Stimulated activated CD4-positive, alpha-beta T cell treated with anti-CD3 and anti-CD28 coated beads, TNF-alpha, amount 100 ng/mL, for 4 hours (primary cell): ENCODE data around the gene RGS17.
A peak's percentile ranks its signal among the peaks of the same experiment; 100 is the strongest.
"Not testable (repeated sequence)": the region's sequence is repeated elsewhere in the genome, so short reads cannot be mapped to it uniquely, and the experiment has no call there.

Experiments
- DNase-seq, 3 experiments: peaks; one replicate each; pipeline ENCODE4 v3.0.0-alpha.2; 2020; ENCODE audit warnings: low read depth in 3 of 3

The RGS17 gene

DNA sequence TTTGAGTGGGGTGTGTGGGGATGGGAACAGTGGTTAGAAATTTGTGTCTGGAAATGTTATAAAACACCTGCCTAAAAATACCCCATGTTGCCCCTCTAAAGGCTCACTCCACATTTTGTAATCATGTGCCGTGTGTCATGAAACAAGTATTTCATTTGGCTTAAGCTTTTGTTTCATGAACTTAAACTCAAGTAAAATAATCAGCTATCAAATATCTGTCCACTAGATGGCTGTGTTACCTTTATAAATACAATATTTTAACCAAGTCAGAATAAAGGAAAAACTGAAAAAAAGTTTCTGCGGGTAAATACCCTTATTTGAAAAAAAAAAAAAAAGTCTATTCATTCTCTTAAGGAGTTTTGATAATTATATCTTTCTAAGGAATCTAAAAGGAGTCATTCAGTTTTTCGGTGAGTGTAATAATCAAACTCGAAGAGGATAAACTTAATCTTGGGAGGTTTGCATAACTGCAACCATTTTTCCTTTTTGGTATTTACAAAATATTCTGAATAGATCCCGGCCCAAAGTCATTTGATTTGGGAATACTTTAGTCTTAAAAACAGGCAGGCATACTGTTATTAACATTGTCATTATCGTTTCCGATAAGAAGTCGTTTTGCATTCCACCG lies 98.7 kb downstream of the RGS17 start:
- no peak for DNase-seq

DNA sequence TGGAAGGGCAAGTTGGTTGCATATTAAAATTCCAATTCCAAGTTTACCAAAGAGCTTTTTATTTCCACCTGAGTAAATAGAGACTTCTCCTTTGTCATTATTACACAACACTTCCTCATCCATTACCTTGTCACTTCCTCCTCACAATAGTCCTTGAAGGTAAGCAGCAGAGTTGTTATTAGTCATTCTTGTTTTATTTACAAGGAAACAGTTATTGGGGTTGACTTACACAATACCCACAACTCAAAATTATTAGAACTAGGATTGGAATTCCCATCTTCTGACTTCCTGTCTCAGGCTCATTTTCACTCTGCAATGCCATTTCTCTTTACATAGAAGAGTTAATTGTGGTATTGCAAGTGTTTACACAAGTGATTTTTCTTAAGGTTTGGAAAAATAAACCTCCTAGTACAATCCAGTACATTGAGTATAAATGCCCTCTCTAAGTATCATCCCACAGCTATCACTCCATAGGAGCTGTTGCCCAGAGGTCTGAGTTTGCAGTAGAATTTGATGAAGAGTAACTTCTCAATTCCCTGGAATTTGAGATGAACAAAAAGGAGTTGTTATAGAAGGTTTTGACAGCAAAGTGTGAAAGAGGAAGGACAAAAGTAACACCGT lies 99.6 kb downstream of the RGS17 start:
- no peak for DNase-seq

DNA sequence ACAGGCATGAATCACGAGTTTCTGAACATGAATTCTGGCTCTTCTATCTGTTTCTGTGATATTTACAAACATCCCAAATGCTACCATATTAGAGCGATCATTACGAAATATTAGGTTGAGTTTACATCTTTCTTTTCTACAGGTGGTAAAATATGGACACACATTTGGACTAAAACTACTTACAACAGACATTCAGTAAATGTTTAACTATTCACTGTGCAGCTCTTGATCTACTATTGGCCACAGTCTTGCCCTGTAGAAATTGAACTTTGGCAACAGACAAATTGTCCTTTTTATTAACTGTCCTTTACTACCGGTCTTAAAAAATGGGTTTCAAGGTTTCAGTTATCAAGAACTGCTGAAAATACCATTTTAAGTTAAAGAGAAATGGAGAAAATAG lies 102.1 kb downstream of the RGS17 start:
- no peak for DNase-seq

DNA sequence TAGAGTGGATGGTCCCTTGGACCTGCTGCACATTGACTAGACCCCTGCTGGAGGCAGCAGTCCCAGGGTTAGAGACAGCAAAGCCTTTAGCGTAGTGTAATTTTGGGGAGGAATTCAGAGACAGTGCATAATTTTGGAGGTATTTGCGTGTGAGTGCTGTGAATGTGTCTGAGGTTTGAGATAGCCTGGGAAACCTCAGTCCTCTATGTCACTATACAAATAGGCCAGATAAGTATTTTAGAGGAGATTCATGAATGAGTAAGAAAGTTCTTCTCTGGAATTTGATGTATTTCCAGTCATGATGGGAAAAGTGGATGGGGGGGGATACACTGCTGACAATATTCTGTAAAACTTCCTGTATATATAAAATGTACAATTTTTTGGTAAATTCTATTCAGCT lies 102.8 kb downstream of the RGS17 start:
- no peak for DNase-seq

DNA sequence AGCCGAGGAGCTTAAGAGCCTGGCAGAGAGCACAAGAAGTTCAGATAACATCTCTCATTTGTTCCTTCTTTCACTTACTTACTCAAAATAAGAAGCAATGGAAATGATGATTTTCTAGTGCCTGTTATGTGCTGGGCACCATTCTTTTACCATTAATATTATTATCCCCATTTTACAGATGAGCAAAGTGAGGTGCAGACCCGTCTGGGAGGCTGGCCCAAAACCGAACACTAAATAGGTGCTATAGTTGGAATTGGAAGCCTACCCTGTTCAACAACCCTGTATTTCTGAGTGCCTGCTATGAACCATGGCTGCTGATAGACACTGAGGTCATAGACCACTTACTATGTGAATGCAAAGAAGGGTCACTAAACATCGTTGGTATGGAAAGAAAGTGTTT lies 103.6 kb downstream of the RGS17 start:
- DNase-seq = no peak

DNA sequence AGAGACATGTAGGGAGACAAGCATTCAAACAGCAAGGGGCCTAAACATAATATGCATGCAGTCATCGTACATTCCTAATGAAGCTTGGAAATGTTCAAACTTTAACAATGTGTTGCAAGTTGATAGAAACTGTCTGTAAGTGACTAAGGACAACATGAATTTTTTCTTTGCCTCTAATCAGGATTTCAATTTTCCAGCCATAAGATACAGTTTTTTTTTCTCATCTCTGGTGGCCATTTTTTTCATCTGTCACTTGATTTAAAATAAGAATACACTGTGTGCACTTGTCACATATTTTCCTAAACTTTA lies 106.4 kb downstream of the RGS17 start:
- DNase-seq = no peak

DNA sequence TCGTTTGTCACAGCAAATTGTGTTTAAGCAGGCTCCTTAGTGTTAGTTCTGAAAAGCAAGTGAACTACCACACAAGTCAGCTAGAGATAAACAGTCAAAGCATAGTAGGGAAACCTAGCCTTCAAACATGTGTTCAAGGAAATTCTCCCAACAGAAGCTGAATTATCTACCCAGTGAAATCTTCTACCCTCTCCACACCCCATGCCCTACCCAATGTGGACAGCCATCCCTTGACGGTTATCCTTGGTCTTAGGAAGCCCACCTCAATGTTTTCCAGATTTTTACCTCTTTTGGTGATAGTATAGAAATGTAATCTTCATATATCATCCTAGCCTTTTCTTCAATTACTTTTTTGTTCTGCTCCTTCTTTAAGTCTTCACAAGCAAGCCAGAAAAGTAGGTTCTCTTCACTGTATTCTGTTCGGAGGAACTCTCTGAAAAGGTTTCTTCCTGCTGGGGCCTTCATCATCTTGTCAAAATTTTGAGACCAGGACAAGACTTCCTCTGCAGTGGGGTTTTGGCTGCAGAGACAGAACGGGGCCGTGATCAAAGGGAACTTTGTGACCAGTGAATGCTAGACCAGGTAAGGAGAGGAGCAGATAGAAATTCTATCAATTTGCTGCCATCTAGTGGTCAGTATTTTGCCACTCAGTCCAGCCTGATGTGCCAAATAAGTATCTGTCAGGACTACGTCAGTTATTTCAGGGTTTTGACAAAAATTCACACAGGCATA lies 106.9 kb downstream of the RGS17 start:
- peak in 1 of 3 experiments; percentile 5 for DNase-seq

DNA sequence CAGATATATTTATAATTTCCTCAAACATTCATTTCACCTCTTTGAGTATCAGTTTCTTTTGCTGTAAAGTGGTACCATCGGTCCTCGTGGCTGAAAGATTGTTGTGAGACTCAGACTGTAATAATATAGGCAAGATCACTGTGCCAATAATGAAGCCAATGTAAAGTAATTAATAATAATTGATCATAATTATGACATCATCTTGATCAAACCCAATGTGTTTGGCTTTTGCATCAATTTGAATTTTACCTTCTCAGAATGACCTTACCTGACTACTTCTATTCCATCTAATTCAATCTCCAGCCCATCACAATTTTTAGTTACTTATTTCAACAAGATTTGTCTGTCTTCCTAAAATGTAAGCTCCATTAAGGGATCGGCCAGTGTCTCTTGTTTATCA lies 112.7 kb downstream of the RGS17 start:
- DNase-seq = no peak

DNA sequence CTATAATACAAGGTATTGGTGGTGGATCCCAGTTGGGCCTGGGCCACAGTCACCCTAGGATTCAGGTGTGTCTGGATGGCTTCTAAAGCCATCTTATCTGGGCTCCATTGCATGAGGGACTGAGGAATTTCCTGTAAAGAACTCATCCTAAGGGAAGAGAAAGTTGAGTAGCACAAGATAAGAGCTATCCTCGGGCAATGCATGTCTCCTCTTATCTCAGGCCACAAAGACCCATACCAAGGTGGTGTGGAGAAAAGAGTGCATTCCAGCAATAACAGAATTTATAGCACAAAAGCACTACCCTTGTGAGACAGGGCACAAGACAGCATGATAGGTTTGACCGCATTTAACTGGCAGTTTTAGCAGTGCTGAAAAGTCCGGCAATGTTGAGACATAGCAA lies 114.2 kb downstream of the RGS17 start:
- DNase-seq = no peak

DNA sequence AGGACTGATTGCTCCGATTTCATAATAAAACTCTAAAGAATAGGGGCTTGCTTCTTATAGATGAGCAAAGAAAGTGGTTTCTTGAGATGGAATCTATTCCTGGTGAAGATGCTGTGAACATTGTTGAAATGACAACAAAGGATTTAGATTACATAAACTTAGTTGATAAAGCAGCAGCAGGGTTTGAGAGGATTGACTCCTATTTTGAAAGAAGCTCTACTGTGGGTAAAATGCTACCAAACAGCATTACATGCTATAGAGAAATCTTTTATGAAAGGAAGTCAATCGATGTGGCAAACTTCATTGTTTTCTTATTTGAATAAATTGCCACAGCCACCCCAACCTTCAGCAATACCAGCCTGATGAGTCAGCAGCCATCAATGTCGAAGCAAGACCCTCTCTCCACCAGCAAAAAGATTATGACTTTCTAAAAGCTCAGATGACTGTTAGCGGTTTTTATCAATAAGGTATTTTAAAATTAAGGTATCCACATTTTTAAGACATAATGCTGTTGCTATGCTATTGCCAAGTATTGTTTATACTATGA lies 115.9 kb downstream of the RGS17 start:
- DNase-seq = no peak

DNA sequence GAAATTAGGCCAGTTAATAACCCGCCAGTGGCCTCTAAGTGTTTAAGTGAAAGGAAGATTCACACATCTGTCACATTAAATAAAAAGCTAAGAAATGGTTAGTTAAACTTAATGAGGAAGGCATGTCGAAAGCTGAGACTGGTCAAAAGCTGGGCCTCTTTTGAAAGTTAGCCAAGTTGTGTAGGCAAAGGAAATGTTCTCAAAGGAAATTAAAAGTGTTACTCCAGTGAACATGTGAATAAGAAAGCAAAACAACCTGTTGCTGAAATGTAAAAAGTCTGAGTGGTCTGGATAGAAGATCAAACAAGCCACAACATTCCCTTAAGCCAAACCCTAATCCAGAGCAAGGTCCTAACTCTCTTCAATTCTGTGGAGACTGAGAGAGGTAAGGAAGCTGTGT lies 117.6 kb downstream of the RGS17 start:
- DNase-seq = no peak

DNA sequence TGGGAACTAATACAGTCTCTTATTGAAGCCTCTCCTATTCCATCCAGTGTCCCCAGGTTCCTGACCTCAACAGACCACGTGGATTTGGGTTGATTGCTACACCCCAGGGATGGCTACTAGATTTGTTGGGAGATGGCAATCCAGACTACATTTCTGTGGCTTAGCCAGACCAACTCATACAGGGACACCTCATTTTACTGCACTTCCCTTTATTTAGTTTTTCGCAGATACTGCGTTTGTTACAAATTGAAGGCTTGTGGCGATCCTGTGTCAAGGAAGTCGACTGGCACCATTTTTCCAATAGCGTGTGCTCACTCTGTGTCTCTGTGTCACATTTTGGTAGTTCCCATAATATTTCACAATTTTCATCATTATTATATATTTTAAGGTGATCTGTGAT lies 118.2 kb downstream of the RGS17 start:
- no peak for DNase-seq

DNA sequence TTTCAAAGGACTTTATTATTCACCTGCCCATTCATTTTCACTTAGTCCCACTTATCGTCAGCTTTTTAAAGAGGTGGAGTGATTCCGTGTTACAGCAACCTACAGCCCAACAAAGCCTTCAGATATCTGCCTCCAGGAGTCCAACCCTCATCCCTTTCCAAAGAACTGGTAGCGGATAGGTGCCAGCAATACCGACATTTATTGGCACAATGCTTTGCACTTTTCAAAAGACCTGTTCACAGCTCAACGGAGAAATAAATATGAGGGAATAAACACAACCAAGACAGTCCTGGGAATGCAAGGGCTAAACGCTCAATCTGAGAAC lies 127.8 kb downstream of the RGS17 start:
- no peak for DNase-seq

DNA sequence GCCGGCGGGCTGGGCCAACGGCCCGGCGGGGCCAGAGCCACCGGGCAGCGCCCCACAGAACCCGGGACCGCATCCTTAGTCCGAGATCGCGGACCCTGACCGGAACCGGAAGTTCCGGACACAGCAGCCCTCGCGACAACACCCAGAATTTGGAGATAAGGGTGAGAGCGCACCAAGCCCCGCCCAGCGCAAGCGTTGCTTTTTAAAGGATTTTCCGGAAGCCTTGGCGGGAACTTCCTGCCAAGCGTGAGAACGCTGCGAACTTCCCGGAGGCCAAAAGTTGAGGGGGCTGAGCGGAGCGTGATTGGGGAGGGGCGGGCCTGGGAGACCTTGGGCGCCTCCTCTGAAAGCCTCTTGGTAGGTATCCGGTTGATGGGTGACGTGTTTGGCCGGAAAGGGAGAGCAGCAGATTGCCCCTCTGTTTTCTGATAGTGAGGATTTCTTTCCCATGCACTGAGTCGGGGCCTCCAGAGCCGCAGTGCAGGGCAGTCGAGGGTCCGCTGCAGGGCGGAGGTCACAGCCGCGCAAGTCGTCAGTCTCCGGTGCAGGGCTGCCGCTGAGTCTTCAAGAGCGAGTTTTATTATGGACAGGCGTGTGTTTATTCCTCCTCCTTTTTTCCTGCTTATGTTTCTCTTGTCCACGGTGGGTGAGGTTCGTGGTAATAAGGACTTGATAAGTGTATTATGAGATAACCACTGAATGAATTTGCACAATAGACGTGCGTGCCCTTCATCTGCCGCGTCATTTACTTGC lies 128.3 kb downstream of the RGS17 start, which contains the start of gene MTRF1L:
Gene MTRF1L (minus strand): TSS at position 97 of the 753 bp plus-strand sequence. CDS start 24 bp downstream, at position 73.
- peak; percentile 70 to 72 (median 70) for DNase-seq

DNA sequence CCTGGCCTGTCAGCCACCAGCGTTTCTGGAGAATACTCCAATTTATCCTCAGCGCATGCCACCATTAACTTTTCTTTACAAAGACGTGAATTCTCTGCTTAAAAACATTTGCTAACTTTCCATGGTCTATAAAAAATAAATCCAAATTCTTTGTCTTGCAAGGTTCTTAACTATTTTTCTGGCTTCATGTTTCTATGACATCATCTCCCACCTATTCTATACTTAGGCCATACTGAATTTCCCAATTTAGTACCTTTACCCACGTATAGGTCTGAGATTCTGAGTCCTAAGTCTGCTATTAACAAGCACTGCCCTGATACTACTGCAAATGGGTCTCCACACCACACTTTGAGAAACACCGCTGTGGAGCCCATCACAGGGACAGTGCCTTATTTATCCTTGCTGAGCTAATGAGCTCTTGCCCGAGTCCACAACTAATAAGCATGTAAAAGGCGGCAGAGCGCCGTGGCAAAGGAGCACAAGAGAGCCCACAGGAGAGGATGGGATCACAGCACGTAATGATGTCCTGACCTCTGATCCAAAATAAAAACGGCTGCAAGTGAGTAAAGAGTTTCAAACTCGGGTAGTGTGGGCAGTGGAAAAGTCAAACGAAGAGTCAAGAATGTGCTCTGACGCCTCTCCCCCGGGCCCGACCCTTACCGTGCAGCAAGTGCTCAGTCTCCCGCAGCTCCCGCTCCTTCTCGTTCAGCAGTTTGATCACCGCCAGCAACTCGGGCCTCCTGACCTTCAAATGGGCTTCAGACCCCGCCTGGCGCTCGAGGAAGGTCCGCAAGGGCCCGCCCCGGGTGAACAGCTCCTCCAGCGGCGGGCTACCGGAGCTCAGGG lies 129.1 kb downstream of the RGS17 start:
- DNase-seq = no peak

DNA sequence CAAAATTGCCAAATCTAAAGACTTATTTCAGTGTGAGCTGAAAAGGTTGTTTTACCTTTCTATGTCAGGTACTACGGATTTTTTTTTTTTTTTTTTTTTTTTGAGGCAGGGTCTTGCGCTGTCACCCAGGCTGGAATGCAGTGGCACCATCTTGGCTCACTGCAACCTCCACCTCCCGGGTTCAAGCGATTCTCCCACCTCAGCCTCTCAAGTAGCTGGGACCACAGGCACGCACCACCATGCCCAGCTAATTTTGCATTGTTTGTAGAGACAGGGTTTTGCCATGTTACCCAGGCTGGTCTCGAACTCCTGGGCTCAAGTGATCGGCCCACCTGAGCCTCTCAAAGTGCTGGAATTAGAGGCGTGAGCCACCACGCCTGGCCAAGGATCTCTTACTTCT lies 130.3 kb downstream of the RGS17 start:
- DNase-seq = not testable (repeated sequence)

DNA sequence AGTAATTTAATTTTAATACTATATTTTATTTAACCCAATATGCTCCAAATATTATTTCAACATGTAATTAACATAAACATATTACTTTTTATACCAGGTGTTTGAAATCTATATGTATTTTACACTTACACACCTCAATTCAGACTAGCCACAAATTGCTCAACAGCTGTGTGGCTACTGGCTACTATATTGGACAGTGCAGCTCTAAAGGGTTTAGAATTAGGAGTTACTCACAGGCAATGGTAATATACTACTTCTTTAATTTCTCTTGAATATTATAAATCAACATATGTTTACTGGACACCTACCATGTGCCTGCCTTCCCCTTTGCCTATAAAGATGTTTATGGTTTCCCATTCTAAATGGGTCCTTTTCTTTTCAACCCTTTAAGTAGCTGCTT lies 130.8 kb downstream of the RGS17 start:
- DNase-seq = no peak

DNA sequence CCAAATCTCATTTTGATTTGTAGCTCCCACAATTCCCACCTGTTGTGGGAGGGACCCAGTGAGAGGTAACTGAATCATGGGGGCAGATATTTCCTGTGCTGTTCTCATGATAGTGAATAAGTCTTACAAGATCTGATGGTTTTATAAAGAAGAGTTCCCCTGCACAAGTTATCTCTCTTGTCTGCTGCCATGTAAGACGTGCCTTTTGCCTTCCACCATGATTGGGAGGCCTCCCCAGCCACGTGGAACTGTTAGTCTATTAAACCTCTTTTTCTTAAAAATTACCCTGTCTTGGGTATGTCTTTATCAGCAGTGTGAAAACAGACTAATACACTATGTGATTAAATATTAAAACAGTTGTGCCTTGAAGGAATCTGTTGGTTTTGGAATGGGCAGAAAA lies 131.5 kb downstream of the RGS17 start:
- DNase-seq = not testable (repeated sequence)

DNA sequence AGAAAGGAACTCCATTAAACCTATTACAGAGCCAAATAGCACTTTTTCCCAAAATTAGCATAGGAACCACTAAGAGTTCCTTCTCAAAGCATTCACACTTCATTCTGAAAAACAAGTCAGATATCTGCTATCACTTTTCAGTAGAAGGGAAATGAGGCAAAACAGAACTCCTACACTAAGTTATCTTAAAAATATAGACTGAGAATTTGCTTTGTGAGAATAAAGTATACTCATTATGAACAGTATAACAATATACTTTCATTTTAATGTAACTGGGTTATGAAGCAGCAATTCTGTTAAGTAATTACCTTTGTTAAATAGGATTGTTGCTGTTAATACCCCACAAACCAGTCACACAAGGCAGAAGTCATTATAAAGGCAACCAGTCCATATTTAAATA lies 137.2 kb downstream of the RGS17 start:
- no peak for DNase-seq

DNA sequence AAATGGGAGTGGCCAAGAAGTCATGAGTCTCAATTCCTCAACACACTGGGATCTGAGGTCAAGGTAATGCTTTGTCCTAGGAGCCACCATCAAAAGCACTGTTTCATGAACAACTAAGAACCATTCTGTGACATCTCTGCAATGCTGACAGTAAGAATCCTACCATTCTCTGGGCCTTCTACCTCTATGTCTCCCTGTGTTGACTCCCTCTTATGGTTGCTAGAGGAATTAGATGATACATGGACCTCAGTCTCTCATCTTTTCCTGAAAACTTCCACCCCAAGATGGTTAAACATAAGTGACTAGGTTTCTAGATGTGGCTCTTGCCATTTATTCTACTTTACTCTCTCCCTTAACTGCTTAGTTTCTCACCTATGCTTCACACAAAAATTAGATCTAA lies 137.7 kb downstream of the RGS17 start:
- no peak for DNase-seq

DNA sequence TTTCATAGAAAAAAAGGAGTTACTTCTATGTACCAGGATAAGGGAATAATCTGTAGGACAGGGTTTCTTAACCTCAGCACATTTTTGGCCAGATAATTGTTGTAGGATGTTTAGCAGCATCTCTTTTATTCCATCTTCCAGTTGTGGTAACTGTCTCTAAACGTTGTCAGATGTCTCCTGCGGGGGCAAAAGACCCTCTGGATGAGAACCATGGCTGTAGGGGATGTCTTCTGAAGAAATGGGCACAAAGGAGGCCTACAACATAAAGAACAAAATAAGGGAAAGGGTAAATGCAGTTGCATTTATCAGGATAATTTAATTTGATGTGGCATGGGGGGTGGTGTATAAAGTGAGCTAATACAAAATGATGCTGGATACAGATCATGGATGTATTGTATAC lies 144.1 kb downstream of the RGS17 start:
- no peak for DNase-seq

DNA sequence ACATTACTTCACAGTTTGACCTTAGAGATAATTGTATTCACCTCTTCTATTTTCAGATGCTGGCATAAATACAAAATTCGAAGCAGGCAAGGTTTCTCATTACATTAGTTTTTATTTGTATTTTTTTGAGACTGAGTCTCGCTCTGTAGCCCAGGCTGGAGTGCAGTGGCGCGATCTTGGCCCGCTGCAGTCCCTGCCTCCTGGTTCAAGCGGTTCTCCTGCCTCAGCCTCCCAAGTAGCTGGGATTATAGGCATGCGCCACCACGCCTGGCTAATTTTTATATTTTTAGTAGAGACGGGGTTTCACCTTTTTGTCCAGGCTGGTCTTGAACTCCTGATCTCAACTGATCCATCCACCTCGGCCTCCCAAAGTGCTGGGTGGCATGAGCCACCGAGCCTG lies 145.8 kb downstream of the RGS17 start:
- DNase-seq = not testable (repeated sequence)
